Measurements from ENCODE around the gene FHIP1B. TPM values are rescaled to one million over a fixed set of nuclear protein-coding genes. Genes with fewer than 3 reads are reported as not detected.

The FHIP1B gene
- total and polyA plus RNA-seq, 2 of the 4 experiments (the other 2 are of a cell fraction) = 5.9 to 30.2 TPM

DNA sequence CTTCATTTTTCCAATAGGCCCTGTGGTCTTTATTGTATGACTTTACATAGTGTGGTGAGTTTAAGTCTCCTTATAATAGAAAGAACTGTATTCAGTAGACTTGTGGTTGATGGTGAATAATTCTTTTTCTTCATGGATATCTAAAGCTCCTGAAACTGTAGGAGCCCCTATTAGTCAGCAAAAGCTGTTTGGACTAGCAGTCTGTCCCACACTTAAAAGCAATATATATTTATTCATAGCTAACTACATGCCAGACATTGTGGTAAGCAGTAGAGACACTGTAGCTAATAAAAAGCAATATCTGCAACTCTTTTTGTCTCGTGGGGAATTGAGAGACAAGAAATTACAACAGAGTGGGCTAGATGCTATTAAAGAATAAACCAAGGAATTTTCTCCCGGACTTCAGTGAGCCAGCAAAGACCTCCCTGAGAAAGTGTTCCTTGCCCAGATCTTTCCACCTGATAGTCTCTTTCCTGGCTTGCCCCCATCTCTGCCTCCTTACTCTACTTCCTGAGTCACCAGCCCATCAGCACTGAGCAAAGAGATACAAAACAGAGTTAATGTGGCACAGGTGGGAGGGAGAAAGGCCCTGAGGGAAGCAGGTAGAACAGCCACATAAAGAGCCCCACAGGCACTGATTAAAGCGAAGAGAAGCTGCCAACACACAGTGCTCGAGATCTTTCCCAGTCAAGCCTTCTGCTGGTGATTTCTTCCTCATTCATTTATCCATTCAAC is 36.8 kb downstream of the FHIP1B start:
- no peaks in the 10 kb centered on the region for H3K79me1 ChIP-seq (ENCODE audit: low read depth in 1 of 2, low read length in 2 of 2)
- ATAC-seq (ENCODE audit: low read depth) (peak; percentile 41; the same call in 1 of the 2 replicates), DNase-seq (peak; percentile 38)
- no peak overlapping the region for H3K4me3 ChIP-seq (ENCODE audit: insufficient read depth, low read depth, low read length)
- H2BK15ac ChIP-seq (ENCODE audit: low read depth, low read length) = no peak overlapping the region
- no peak overlapping the region for H2BK5ac ChIP-seq (ENCODE audit: low read depth, low read length, poor library complexity, severe bottlenecking)
- BruUV-seq (replicated peaks) = no TSS peak
- H3K27me3 ChIP-seq (ENCODE audit: control insufficient read depth, insufficient read depth, low read length) = peaks cover 1% of the 10 kb centered on the region; the same call in 1 of the 2 replicates
- CTCF ChIA-PET = no interaction called here
- H3K9ac ChIP-seq (ENCODE audit: low read depth, low read length) = no peak overlapping the region
- WGBS, 2 experiments (ENCODE audit: extremely low coverage in 2 of 2, insufficient read length in 1 of 2) = no CpG with 5 or more reads among the region's 4 CpGs
- no peaks in the 10 kb centered on the region for H3K9me1 ChIP-seq (ENCODE audit: insufficient read depth, low read length)
- no peak overlapping the region for H2BK20ac ChIP-seq (ENCODE audit: low read depth, low read length)
- H2AK9ac ChIP-seq (replicated peaks; ENCODE audit: low read depth, low read length, poor library complexity) = no peak overlapping the region
- no peak overlapping the region for H2AFZ ChIP-seq (replicated peaks; ENCODE audit: low read length, poor library complexity)
- H3K36me3 ChIP-seq (ENCODE audit: control insufficient read depth, insufficient read depth, low read length) = no peaks in the 10 kb centered on the region
- H3K14ac ChIP-seq (replicated peaks; ENCODE audit: low read depth, low read length) = no peak overlapping the region
- no peak overlapping the region for H3K4ac ChIP-seq (ENCODE audit: low read depth, low read length)
- H3K18ac ChIP-seq (ENCODE audit: low read depth, low read length) = no peak overlapping the region; the same call in 1 of the 2 replicates
- intact Hi-C loops (cut with micrococcal nuclease) (no loop called here), dilution Hi-C loops (cut with HindIII; ENCODE audit: low sequenced_read_pairs, unreplicated experiment) (no loop called here), in situ Hi-C loops (cut with MboI; ENCODE audit: low sequenced_read_pairs) (no loop called here)
- H3K56ac ChIP-seq (ENCODE audit: extremely low read depth, insufficient read depth, low read length) = no peak overlapping the region
- no peak overlapping the region for H3K27ac ChIP-seq (ENCODE audit: insufficient read depth, low read length)
- H3K9me3 ChIP-seq (ENCODE audit: control insufficient read depth, insufficient read depth, low read length) = no peaks in the 10 kb centered on the region
- no peak overlapping the region for H3K23ac ChIP-seq (ENCODE audit: low read depth, low read length)
- no peak overlapping the region for H3K4me2 ChIP-seq (ENCODE audit: low read depth, low read length)
- no peak overlapping the region for H2AK5ac ChIP-seq (ENCODE audit: low read depth, low read length)
- H4K8ac ChIP-seq (ENCODE audit: low read depth in 2 of 2, low read length in 2 of 2) = no peak overlapping the region
- no peak overlapping the region for H4K5ac ChIP-seq (ENCODE audit: low read depth, low read length)
- POLR2A ChIA-PET (ENCODE audit: unreplicated experiment) = no interaction called here
- no peak overlapping the region for H2BK120ac ChIP-seq (ENCODE audit: low read depth, low read length)
- H4K20me1 ChIP-seq (ENCODE audit: insufficient read depth, low read length) = no peaks in the 10 kb centered on the region
- no peak overlapping the region for H4K91ac ChIP-seq (ENCODE audit: insufficient read depth, low read depth, low read length)
- TF ChIP-seq NFE2L2 (IDR thresholded peaks at IDR 0.05; ENCODE audit: low read depth, low read length) (no peak), SMC3 (IDR thresholded peaks at IDR 0.05; ENCODE audit: low read depth, low read length) (no peak), MAZ (IDR thresholded peaks at IDR 0.05; ENCODE audit: borderline replicate concordance, low read depth, low read length) (no peak), MAFK (IDR thresholded peaks at IDR 0.05; ENCODE audit: low read depth, low read length) (no peak), FOS (IDR thresholded peaks at IDR 0.05; ENCODE audit: low read depth, low read length) (no peak), BHLHE40 (IDR thresholded peaks at IDR 0.05; ENCODE audit: low read depth, low read length) (no peak), RCOR1 (IDR thresholded peaks at IDR 0.05; ENCODE audit: insufficient replicate concordance, low read length) (no peak), CEBPB (IDR thresholded peaks at IDR 0.05; ENCODE audit: low read depth, low read length) (no peak), MXI1 (IDR thresholded peaks at IDR 0.05; ENCODE audit: borderline replicate concordance, low read depth, low read length) (no peak)
- TF ChIP-seq, protein P1, sequence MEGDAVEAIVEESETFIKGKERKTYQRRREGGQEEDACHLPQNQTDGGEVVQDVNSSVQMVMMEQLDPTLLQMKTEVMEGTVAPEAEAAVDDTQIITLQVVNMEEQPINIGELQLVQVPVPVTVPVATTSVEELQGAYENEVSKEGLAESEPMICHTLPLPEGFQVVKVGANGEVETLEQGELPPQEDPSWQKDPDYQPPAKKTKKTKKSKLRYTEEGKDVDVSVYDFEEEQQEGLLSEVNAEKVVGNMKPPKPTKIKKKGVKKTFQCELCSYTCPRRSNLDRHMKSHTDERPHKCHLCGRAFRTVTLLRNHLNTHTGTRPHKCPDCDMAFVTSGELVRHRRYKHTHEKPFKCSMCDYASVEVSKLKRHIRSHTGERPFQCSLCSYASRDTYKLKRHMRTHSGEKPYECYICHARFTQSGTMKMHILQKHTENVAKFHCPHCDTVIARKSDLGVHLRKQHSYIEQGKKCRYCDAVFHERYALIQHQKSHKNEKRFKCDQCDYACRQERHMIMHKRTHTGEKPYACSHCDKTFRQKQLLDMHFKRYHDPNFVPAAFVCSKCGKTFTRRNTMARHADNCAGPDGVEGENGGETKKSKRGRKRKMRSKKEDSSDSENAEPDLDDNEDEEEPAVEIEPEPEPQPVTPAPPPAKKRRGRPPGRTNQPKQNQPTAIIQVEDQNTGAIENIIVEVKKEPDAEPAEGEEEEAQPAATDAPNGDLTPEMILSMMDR (conservative IDR thresholded peaks at IDR 0.05; ENCODE audit: low read depth, low read length) = no peak
- peaks cover 2% of the 10 kb centered on the region; the same call in 1 of the 2 replicates for H3K4me1 ChIP-seq (ENCODE audit: control insufficient read depth, insufficient read depth, low read length)

Measured in IMR-90 (cell line).